Measurements from ENCODE around the gene NHS. TPM values are rescaled to one million over a fixed set of nuclear protein-coding genes. Genes with fewer than 3 reads are reported as not detected.

NHS gene
- total RNA-seq, 1 donor from 2014 or later: 12.1 TPM

DNA sequence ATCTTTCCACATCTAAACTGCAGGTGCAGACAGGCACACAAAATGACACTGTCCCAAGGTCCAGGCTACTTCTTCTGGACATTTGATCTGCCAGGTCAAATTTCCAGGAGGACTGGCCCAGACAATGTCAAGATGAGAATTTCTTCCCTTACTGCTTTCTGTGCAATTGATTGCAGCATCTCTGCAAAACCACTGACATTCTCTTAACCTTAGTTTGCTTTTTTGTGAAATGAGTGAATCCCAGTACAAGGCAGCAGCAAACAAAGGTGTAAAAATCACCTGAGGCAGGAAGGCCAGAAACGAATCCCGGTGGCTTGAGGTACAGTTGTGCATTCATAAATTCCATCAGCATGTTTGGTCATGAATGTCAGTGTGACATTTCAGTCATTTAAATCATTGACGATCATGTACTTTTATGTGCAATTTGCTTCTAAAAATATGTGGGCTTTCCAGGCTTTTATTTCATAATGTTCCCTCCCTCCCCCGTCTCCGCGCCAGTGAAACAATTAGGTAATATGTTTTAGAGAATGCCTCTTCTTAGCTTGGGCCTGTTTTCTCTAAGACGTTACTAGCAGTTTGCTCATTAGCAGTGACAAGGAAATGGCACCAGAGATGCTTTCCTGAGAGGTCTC lies 39.1 kb downstream of the NHS start:
- Mint-ChIP-seq H3K27ac (peak overlapping the region; percentile 78), H3K9me3 (peaks cover 3% of the 10 kb centered on the region), H3K4me3 (peak overlapping the region; percentile 74), H3K36me3 (peaks cover 2% of the 10 kb centered on the region), H3K27me3 (ENCODE audit: insufficient read depth, low read depth) (no peaks in the 10 kb centered on the region), H3K4me1 (peaks cover 71% of the 10 kb centered on the region)
- peaks cover 9% of the 10 kb centered on the region for H3F3A ChIP-seq (ENCODE audit: low read depth)
- no peak overlapping the region for H3K27ac ChIP-seq
- no peaks in the 10 kb centered on the region for H4K20me1 ChIP-seq (ENCODE audit: low read depth)
- no peaks in the 10 kb centered on the region for H3K79me2 ChIP-seq (ENCODE audit: low read depth)
- no peak overlapping the region for H3K4me3 ChIP-seq
- no peak overlapping the region for H2AFZ ChIP-seq (replicated peaks)
- TF ChIP-seq EZH2phosphoT487 (IDR thresholded peaks at IDR 0.05) (no peak), EZH2 (IDR thresholded peaks at IDR 0.05) (no peak)
- TF ChIP-seq, protein P1, sequence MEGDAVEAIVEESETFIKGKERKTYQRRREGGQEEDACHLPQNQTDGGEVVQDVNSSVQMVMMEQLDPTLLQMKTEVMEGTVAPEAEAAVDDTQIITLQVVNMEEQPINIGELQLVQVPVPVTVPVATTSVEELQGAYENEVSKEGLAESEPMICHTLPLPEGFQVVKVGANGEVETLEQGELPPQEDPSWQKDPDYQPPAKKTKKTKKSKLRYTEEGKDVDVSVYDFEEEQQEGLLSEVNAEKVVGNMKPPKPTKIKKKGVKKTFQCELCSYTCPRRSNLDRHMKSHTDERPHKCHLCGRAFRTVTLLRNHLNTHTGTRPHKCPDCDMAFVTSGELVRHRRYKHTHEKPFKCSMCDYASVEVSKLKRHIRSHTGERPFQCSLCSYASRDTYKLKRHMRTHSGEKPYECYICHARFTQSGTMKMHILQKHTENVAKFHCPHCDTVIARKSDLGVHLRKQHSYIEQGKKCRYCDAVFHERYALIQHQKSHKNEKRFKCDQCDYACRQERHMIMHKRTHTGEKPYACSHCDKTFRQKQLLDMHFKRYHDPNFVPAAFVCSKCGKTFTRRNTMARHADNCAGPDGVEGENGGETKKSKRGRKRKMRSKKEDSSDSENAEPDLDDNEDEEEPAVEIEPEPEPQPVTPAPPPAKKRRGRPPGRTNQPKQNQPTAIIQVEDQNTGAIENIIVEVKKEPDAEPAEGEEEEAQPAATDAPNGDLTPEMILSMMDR (IDR thresholded peaks at IDR 0.05): no peak
- no peaks in the 10 kb centered on the region for H3K9me3 ChIP-seq (ENCODE audit: low read depth)
- H3K9ac ChIP-seq: no peak overlapping the region
- H3K4me2 ChIP-seq: no peak overlapping the region
- H3K4me1 ChIP-seq: peaks cover 30% of the 10 kb centered on the region
- no peak for DNase-seq (ENCODE audit: low spot score)
- no peaks in the 10 kb centered on the region for H3K27me3 ChIP-seq
- no peaks in the 10 kb centered on the region for H3K36me3 ChIP-seq

DNA sequence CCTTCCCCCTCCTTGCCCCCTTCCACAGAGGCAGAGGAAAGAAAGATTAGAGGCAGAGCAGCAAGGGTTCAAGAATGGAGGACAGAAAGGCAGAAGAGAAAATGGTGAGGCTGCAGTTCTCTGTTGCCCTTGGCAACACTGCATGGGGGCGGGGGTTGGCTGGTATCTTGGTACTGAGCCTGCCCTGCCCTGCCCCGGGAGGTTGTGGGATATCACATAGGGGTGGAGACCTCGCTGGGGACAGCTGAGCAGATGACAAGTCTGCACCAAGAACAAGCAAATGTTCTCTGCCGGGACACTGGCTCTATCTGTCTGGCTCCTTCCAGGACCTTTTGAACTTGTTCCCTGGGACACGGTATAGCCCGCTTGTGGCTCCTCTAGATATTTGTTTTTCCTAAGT lies 39.8 kb downstream of the NHS start:
- Mint-ChIP-seq H3K27ac (peak overlapping the region; percentile 78), H3K4me3 (peak overlapping the region; percentile 74)

DNA sequence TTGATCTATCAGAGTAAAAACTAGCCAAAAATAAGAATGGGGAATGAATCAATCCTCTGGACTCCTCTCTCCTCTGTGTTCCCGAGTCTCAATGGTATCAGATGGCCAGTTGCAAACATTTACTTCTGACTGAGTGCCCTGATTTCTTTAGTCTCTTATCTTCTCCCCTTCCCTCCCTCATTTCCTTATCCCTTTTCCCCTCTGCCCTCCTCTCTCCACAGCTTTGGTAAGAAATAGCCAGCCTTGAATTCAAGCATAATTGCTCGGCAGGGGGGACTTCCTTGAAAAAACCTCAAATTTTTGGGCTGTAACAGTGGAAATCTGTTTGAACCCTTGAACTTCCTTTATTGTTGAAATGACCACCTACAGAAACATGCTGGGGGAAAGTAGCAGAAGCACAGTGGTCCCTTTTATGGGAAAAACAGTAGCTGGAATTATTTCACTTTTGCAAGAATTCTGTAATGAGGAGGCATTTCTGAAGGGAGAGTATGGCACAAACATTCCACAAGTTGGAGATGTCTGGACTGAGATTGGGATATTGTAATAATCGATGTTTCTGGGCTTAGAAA lies 40.3 kb downstream of the NHS start:
- Histone ChIP-seq H2AFZ (replicated peaks) (no peak overlapping the region), H4K20me1 (ENCODE audit: low read depth) (no peaks in the 10 kb centered on the region), H3K27me3 (no peaks in the 10 kb centered on the region), H3K79me2 (ENCODE audit: low read depth) (no peaks in the 10 kb centered on the region), H3K4me1 (peaks cover 22% of the 10 kb centered on the region), H3K9ac (no peak overlapping the region), H3K9me3 (ENCODE audit: low read depth) (no peaks in the 10 kb centered on the region), H3K4me3 (no peak overlapping the region), H3K36me3 (no peaks in the 10 kb centered on the region), H3K4me2 (no peak overlapping the region), H3F3A (ENCODE audit: low read depth) (no peaks in the 10 kb centered on the region), H3K27ac (no peak overlapping the region)
- Mint-ChIP-seq H3K27me3 (ENCODE audit: insufficient read depth, low read depth) (no peaks in the 10 kb centered on the region), H3K9me3 (peaks cover 9% of the 10 kb centered on the region), H3K4me1 (peaks cover 60% of the 10 kb centered on the region), H3K36me3 (peaks cover 4% of the 10 kb centered on the region), H3K27ac (peak overlapping the region; percentile 64), H3K4me3 (peak overlapping the region; percentile 74)
- DNase-seq (ENCODE audit: low spot score): no peak
- TF ChIP-seq EZH2phosphoT487 (IDR thresholded peaks at IDR 0.05): no peak
- TF ChIP-seq EZH2 (IDR thresholded peaks at IDR 0.05): no peak
- TF ChIP-seq, protein P1 (IDR thresholded peaks at IDR 0.05): no peak

More for the DNA sequence above, 39.8 kb downstream of the NHS start:
- no peaks in the 10 kb centered on the region for H3K27me3 ChIP-seq
- peaks cover 4% of the 10 kb centered on the region for H3F3A ChIP-seq (ENCODE audit: low read depth)
- H4K20me1 ChIP-seq (ENCODE audit: low read depth): no peaks in the 10 kb centered on the region
- peaks cover 4% of the 10 kb centered on the region for H3K36me3 Mint-ChIP-seq
- H3K9me3 Mint-ChIP-seq: peaks cover 6% of the 10 kb centered on the region
- no peaks in the 10 kb centered on the region for H3K9me3 ChIP-seq (ENCODE audit: low read depth)
- no peak overlapping the region for H3K9ac ChIP-seq
- H3K27me3 Mint-ChIP-seq (ENCODE audit: insufficient read depth, low read depth): no peaks in the 10 kb centered on the region
- H3K4me1 ChIP-seq: peaks cover 27% of the 10 kb centered on the region
- H3K4me3 ChIP-seq: no peak overlapping the region
- no peak overlapping the region for H3K4me2 ChIP-seq
- H3K79me2 ChIP-seq (ENCODE audit: low read depth): no peaks in the 10 kb centered on the region
- peaks cover 65% of the 10 kb centered on the region for H3K4me1 Mint-ChIP-seq
- no peaks in the 10 kb centered on the region for H3K36me3 ChIP-seq
- H2AFZ ChIP-seq (replicated peaks): no peak overlapping the region
- no peak overlapping the region for H3K27ac ChIP-seq
- DNase-seq (ENCODE audit: low spot score): peak; percentile 16
- TF ChIP-seq EZH2 (IDR thresholded peaks at IDR 0.05): no peak
- TF ChIP-seq EZH2phosphoT487 (IDR thresholded peaks at IDR 0.05): no peak
- TF ChIP-seq, protein P1 (IDR thresholded peaks at IDR 0.05): no peak

Data from neural progenitor cell (in vitro differentiated cells).